Endometrium (tissue), 2 donors: Measurements from ENCODE around the gene LRRC52.
A peak's percentile ranks its signal among the peaks of the same experiment; 100 is the strongest.
"Not testable (repeated sequence)": the region's sequence is repeated elsewhere in the genome, so short reads cannot be mapped to it uniquely, and the experiment has no call there.

Experiments used
- FAIRE-seq: peaks from 2 replicates; lab custom pipeline; 2012; peaks lifted over from hg19 to GRCh38; lab: Jason Lieb, UNC
- donor health status: control.
- donor health status: control.

Gene LRRC52

GRCh38 chr1:165581926-165582325, 38.1 kb downstream of the LRRC52 start:
- FAIRE-seq = no peak

GRCh38 chr1:165586398-165586797, 42.6 kb downstream of the LRRC52 start:
- no peak for FAIRE-seq

GRCh38 chr1:165591391-165591790, 47.6 kb downstream of the LRRC52 start:
- FAIRE-seq = not testable (repeated sequence)

- FAIRE-seq = peak; percentile 93
Observed at GRCh38 chr1:165592945-165593823, 49.4 kb downstream of the LRRC52 start.

GRCh38 chr1:165595246-165595938, 51.6 kb downstream of the LRRC52 start:
- no peak for FAIRE-seq

GRCh38 chr1:165597883-165598675, 54.3 kb downstream of the LRRC52 start:
- peak; percentile 85 for FAIRE-seq

- FAIRE-seq = no peak
Observed at GRCh38 chr1:165598676-165599059, 54.9 kb downstream of the LRRC52 start.

- no peak for FAIRE-seq
Observed at GRCh38 chr1:165600793-165601192, 57.0 kb downstream of the LRRC52 start.

GRCh38 chr1:165603810-165604209, 60.0 kb downstream of the LRRC52 start:
- FAIRE-seq = no peak

- no peak for FAIRE-seq
Observed at GRCh38 chr1:165605246-165605645, 61.4 kb downstream of the LRRC52 start.

- not testable (repeated sequence) for FAIRE-seq
Observed at GRCh38 chr1:165606676-165607075, 62.9 kb downstream of the LRRC52 start.

GRCh38 chr1:165610866-165611265, 67.1 kb downstream of the LRRC52 start:
- no peak for FAIRE-seq

- FAIRE-seq = no peak
Observed at GRCh38 chr1:165612062-165612461, 68.3 kb downstream of the LRRC52 start.
